AG09309 (cell line): ENCODE data around the gene SYNDIG1.

Experiments
- DNase-seq: peaks from one replicate; pipeline ENCODE4 v3.0.0-alpha.2; 2010; ENCODE audit warnings: low read depth
- H3K4me3 ChIP-seq: 2 replicates; pipeline ENCODE4 v1.5.1; 2011; ENCODE audit warnings: mild to moderate bottlenecking, low read depth, low read length, moderate library complexity; ENCODE audit not compliant: control insufficient read depth
- TF ChIP-seq, protein P1 (sequence below): IDR thresholded peaks from 2 replicates; pipeline ENCODE4 v1.5.1; 2011; ENCODE audit warnings: mild to moderate bottlenecking, low read depth, low read length, inconsistent platforms; ENCODE audit not compliant: insufficient read depth, control insufficient read depth; ENCODE audit errors: missing control alignments

Gene SYNDIG1

DNA sequence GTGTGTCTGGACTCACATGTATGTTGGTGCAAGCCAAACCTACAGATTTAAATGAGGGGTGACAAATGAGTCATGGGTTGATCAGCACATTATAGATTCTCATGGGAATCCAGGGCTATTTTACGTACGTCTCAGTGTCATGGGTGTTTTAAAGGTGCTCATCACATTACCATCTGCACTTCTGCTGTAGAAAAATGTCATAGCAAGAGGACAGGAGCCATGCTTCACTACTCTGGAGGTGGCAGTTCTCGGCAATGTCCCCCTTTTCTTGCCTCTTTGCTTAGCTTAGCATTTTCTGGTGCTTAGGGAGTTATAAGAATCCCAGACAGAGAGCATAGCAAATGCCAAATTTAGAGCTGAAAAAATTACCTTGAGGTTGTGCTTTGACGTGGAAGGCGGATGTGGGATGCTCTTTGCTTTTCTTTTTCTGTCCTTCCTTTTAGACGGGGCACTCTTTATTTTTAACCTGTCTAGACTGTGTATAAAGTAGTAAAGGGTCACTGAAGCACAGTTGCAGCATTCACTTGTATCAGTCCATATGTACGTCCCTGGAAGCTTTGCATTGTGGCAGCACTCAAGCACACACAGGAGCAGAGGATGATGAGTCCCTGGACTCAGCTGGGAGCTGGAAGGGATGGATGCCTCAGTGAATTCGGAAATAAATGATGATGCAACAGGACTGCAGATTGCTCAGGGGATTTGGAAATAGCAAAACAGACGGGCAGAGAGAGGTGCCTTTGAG is 139.7 kb downstream of the SYNDIG1 start:
- no peak overlapping the region for H3K4me3 ChIP-seq
- TF ChIP-seq, protein P1, sequence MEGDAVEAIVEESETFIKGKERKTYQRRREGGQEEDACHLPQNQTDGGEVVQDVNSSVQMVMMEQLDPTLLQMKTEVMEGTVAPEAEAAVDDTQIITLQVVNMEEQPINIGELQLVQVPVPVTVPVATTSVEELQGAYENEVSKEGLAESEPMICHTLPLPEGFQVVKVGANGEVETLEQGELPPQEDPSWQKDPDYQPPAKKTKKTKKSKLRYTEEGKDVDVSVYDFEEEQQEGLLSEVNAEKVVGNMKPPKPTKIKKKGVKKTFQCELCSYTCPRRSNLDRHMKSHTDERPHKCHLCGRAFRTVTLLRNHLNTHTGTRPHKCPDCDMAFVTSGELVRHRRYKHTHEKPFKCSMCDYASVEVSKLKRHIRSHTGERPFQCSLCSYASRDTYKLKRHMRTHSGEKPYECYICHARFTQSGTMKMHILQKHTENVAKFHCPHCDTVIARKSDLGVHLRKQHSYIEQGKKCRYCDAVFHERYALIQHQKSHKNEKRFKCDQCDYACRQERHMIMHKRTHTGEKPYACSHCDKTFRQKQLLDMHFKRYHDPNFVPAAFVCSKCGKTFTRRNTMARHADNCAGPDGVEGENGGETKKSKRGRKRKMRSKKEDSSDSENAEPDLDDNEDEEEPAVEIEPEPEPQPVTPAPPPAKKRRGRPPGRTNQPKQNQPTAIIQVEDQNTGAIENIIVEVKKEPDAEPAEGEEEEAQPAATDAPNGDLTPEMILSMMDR = no peak
- peak; percentile 46 for DNase-seq

DNA sequence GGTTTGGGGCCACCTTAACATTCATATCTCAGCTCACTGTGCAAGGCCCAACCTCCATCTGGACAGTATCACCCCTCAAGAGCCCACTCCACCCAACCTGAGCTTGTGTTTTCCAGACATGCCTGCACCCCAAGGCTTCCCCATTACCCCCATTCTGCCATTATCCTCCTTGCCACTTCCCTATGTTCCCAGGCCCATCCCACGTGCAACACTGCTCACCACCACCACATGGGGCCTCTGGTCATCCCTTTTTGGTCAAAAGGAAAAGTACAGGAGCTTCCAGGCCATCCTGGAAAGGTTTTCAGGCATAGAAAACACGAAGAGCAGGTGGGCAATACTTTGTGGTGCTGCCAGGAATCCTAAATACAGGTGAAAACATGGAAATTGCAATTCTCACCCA is 140.3 kb downstream of the SYNDIG1 start:
- no peak for DNase-seq
- H3K4me3 ChIP-seq = no peak overlapping the region
- TF ChIP-seq, protein P1 = peak; percentile 13

DNA sequence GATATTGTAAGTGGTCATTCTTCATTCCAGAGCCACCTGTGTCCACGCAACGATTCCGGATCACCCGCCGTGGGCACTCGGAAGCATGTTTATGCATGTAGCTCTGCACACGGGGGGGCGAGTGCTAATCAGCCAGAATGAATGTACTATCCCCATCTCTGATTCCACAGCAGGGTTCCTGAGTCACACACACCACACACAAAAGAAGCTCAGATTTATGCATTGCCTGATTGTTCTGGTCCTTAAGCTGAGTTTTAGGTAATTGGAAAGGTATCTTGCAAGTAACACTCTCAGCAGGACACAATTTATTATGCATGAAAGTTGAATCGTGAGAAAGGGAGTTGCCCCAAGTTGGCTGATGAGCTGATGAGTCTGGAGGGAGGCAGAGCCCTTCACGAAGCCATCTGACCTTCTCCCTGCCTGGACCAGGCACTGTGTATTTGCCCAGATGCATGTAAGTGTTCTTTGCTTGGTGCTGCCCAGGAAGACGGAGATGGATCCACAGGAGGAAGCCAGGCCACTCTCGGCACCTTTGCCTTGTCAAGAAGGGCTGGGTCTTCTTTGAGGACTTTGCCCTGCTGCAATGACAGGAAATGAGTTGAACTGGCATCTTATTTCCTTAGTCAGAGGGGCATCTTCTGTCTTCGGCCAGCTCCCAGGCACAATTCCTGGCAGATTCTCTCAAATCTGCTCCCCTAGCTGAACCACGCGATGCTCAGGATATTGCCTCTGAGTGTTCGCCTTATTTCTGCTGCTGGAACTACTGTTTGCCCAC is 141.1 kb downstream of the SYNDIG1 start:
- H3K4me3 ChIP-seq = no peak overlapping the region
- no peak for DNase-seq
- TF ChIP-seq, protein P1 = no peak

DNA sequence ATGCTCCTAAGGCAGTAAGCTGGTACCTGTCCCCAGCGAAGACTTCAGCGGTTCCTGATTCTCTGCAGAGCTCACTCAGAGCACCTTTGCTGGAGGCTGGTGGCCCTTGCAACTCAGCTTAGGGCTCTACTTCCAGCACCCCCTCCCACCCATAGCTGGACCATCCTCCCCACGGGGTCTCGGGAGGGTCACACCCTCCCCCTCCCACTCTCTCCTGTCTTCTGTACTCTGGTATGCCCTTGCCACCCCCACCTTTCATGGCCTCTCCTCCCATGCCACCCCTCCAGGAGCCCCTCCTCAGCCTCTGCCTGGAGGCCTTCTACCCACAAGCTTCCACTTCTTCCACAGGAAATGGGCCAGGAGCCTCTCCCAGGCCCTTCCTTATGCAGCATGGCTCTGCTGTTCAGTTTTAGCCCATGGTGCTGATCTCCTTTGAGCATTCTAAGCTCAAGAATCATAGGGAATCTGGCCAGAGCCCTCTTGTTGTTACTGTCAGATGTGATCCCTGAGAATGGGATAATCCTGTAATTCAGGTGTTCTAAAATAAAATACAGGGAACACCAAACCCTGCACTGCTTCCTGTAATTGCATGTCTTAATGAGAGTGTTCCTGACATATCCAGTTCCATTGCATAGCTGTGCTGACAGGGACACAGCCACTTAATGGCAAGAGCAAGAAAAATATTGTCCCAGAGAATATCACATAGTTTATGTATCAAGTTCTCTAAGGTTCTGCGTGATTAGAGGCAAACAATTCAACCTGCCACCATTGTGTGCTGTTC is 142.1 kb downstream of the SYNDIG1 start:
- DNase-seq = no peak
- H3K4me3 ChIP-seq = no peak overlapping the region
- TF ChIP-seq, protein P1 = no peak

DNA sequence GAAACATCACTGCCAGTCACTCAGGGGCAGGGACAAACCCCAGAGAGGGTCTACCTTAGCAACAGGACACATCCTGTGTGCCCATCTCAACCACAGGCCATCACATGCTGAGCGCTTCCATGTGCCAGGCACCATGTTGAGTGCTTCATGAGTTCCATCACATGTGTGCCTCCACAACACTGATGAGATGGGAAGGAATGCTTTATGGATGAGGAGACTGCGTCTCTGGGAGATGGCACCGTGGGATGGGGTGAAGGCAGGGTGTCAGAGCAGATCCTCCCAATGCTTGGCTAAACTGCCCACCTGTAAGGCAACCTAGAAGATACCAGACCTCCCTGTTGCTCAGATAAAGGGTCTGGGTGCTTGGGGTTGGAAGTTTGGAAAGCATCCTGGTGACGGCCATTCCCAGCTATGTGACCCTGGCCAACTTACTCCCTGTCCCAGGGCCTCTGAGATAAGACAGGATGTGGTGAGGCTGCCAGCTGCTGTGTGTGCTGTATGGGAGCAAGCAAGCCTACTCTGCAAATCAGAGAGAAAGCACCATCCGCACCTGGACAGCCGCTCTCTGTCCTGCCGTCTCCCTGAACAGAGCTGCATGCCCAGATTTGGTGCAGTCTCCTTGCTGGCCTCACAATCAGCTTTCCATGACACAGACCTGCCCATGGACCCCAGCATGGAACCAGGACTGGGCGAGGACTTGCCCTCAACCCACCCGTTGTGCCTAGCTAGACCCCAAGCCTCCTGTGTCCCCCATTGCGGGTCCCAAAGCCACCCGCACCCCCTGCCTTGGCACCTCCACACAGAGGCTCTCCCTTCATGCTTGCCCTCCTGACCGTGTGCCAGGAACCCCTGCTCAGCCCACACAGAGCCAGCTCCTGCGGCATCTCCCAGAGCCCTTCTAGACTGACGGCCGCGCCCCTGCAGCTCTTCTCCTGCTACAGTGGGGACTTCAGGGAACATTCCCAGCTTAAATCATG is 143.7 kb downstream of the SYNDIG1 start:
- DNase-seq = no peak
- TF ChIP-seq, protein P1 = no peak

More for the DNA sequence above, 143.7 kb downstream of the SYNDIG1 start:
- H3K4me3 ChIP-seq = no peak overlapping the region
